Subcutaneous preadipocyte (primary cell): ENCODE results near the gene CDIP1. TPM values are rescaled to one million over a fixed set of nuclear protein-coding genes. Genes with fewer than 3 reads are reported as not detected.

Source experiments
- total RNA-seq: library from RNA; depleted of rRNA; stranded (reverse); fragments of >200 nt; gene quantifications from 2 replicates; pipeline ENCODE4 v1.2.3, GENCODE V29; 2012

The CDIP1 gene
- 7.0 and 9.0 TPM in 2 replicates for total RNA-seq

DNA sequence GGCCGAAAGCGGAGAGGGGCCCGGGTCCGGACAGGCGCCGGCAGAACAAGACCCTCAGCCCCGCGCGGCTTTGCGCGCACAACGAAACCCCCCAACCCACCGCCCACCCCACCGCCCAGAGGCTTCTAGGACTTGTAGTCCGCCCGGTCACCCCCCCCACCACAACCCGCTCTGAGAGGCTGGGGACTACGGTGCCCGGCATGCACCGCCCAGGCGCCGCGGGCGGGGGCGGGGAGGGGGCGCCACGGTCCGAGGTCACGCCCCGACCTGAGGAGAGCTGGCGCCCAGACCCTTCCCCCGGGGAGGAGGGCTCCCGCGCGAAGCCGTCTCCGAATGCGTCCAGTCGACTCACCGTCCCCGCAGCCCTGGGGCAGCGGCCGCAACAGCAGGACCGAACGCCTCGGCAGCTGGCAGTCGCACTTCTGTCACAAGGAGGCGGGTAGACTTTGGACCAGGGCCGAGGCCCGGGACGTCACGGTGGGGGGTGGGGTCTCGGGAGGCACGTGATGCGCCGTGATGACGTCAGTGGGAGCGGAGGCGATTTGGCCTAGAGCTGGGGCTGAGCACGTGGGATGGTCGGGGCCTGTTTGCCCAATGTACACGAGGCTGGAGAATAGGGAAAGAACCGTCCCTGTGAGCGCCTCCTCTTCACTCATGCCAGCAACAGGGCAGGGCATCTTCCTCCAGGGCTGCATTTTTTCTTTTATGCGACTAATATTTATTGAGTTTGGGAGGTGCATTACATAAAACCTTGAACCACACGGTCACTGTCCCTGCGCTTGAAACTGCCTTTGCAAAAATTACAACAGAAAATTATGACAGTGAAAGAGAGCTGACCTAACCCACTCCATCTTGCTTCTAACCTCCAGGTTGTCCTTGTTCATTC, at the start of gene CDIP1:
Gene CDIP1 (minus strand): TSS at position 424 of the 886 bp plus-strand sequence. CDS start 24,643 bp downstream, outside the sequence.

DNA sequence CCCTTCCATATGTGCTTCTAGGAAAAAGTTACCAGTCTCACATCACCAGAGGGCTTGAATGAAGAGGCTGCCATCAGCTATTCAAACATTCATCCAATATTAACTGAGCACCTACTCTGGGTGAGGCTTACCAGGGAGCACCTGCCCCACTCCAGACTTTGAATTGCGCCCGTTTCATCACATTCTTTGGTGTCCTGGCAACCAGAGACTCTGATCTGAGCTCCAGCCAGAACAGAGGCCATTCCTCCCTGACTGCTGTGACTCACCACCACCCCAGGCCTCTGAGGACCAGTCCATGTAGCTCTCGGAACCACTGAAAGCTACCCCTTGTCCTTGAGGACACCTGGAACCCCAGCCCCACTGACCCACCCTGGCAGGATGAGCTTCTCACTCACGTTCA, 17.5 kb upstream of the CDIP1 start, which contains the start of gene C16orf96:
Gene C16orf96 (plus strand): TSS at position 229 of the 400 bp plus-strand sequence. CDS start 150 bp downstream, at position 379.

GRCh38 chr16:4475880-4476788, 62.4 kb downstream of the CDIP1 start, which contains the start of gene HMOX2:
Gene HMOX2, plus strand, starts transcription at chr16:4476398. Its CDS starts 29,127 bp downstream, at chr16:4505525.

GRCh38 chr16:4474192-4474961, 64.2 kb downstream of the CDIP1 start, which contains the start of gene NMRAL1:
Gene NMRAL1, minus strand, starts transcription at chr16:4474625. Its CDS starts 493 bp downstream, at chr16:4474132.

Other genes starting within 250 kb of the CDIP1 start
- 1.8 and 2.3 TPM in 2 replicates for gene GLIS2, start 222.7 kb downstream of the CDIP1 start, total RNA-seq
- 23.5 and 33.8 TPM in 2 replicates for gene PAM16, start 187.5 kb downstream of the CDIP1 start, total RNA-seq
- gene VASN, start 166.9 kb downstream of the CDIP1 start, total RNA-seq, result 156 and 170 TPM in 2 replicates
- gene CORO7, start 122.2 kb downstream of the CDIP1 start, total RNA-seq, result 12.9 and 15.8 TPM in 2 replicates
- 39.3 and 63.3 TPM in 2 replicates for gene DNAJA3, start 112.9 kb downstream of the CDIP1 start, total RNA-seq
- gene NMRAL1, start 64.1 kb downstream of the CDIP1 start, total RNA-seq, result 45.0 and 78.3 TPM in 2 replicates
- 41.5 and 46.9 TPM in 2 replicates for gene HMOX2, start 62.4 kb downstream of the CDIP1 start, total RNA-seq
- not detected in 2 replicates for gene C16orf96, start 17.6 kb upstream of the CDIP1 start, total RNA-seq
- gene UBALD1, start 76.1 kb upstream of the CDIP1 start, total RNA-seq, result 7.0 and 11.3 TPM in 2 replicates
- gene MGRN1, start 86.1 kb upstream of the CDIP1 start, total RNA-seq, result 31.6 and 35.6 TPM in 2 replicates
- gene NUDT16L1, start 154.8 kb upstream of the CDIP1 start, total RNA-seq, result 19.4 and 23.5 TPM in 2 replicates
- gene ANKS3, start 195.5 kb upstream of the CDIP1 start, total RNA-seq, result 16.9 and 21.1 TPM in 2 replicates
- 0.37 and 0.59 TPM in 2 replicates for gene DNAAF8, start 195.8 kb upstream of the CDIP1 start, total RNA-seq
- gene ZNF500, start 228.4 kb upstream of the CDIP1 start, total RNA-seq, result 9.6 and 13.1 TPM in 2 replicates
- gene SEPTIN12, start 249.6 kb upstream of the CDIP1 start, total RNA-seq, result not detected in 2 replicates